ELR (cell line): ENCODE measurements around the gene DPPA5.
"Not testable (repeated sequence)": the region's sequence is repeated elsewhere in the genome, so short reads cannot be mapped to it uniquely, and the experiment has no call there.

ENCODE experiments used
- DNase-seq: peaks from one replicate; pipeline ENCODE4 v3.0.0-alpha.2; 2015; ENCODE audit warnings: low read depth

The DPPA5 gene, protein sequence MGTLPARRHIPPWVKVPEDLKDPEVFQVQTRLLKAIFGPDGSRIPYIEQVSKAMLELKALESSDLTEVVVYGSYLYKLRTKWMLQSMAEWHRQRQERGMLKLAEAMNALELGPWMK

GRCh38 chr6:73353636-73354593 is at the start of gene DPPA5:
DPPA5 (minus strand) TSS chr6:73354276; CDS start chr6:73354225, 51 bp downstream.
- DNase-seq, result no peak

DNA sequence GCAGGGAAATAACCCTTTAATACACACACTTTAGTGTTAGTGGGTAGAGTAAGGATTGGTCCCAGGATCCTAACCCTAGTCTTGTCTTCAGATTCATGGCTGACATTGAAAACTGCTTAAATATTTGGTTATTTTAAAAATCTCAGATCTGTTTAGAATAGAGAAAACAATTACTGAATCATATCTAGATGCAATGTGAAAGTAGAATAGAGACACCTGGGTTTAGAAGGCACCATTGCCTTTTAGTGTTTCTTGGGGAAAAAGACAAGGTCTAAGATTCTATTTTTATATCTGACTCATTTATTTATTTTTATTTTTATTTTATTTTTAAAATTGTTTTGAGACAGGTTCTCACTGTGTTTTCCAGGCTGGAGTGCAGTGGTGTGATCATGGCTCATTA is 46.6 kb upstream of the DPPA5 start:
- DNase-seq, result no peak

- DNase-seq, result no peak
These were observed 41.8 kb upstream of the DPPA5 start for GRCh38 chr6:73395875-73396274.

DNA sequence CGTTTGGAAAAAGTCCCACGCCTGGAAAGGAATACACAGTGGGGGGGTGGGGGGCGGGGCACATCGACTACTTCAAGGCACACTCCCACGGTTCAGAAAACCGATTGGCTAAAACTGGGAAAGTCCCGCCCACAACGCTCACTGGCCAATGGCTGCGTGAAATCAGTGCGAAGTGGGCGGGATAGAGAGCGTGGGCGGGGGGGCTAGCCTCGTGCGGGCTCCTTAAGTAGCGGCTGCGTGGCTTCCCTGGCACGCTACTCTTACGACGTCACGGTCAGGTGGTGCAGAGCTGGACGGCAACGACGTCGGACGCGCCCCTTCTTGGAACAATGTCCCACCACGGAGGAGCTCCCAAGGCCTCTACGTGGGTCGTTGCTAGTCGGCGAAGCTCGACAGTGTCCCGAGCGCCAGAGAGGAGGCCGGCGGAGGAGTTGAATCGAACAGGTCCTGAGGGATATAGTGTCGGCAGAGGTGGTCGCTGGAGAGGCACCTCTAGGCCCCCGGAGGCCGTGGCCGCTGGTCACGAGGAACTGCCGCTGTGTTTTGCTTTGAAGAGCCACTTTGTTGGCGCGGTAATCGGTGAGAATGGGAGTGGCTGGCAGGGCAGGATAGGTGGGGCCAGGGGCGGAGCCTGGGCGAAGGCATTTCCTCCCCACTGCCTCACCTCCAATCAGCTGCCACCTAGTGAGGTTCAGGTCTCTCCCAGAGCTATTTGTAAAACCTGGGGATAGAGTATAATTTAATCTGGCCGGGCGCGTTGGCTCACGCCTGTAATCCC is 40.7 kb upstream of the DPPA5 start, which contains the start of gene DDX43:
Gene DDX43, plus strand, starts transcription at position 252 of the 778 bp plus-strand sequence. Its CDS starts 78 bp downstream, at position 330.
- DNase-seq, result no peak

- DNase-seq, result peak; percentile 22
These were observed 39.2 kb upstream of the DPPA5 start for GRCh38 chr6:73393278-73393677.

- not testable (repeated sequence) for DNase-seq
These were observed 38.1 kb upstream of the DPPA5 start for GRCh38 chr6:73392188-73392587.

- no peak for DNase-seq
These were observed 37.6 kb upstream of the DPPA5 start for GRCh38 chr6:73391675-73392074.

GRCh38 chr6:73389854-73390253 is 35.8 kb upstream of the DPPA5 start:
- no peak for DNase-seq

- peak; percentile 87 for DNase-seq
These were observed 34.9 kb upstream of the DPPA5 start for GRCh38 chr6:73388800-73389512.

DNA sequence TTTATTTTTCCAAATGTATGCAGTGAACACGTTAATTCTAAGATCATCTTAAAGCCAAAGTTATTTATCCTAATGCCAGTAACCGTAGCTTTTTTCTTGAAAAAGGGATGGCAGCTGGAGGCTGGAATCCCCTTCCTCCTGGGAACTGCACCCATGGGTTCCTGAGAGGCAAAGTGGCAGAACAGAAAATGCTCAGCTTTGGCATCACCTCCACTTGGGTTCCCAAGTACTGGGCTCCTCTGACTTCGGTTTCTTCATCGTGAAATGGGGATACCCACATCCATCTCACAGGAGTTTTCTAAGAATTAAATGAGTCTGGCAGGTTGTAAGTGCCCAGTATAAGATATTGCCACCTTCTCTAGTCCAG is 34.3 kb upstream of the DPPA5 start:
- no peak for DNase-seq

DNA sequence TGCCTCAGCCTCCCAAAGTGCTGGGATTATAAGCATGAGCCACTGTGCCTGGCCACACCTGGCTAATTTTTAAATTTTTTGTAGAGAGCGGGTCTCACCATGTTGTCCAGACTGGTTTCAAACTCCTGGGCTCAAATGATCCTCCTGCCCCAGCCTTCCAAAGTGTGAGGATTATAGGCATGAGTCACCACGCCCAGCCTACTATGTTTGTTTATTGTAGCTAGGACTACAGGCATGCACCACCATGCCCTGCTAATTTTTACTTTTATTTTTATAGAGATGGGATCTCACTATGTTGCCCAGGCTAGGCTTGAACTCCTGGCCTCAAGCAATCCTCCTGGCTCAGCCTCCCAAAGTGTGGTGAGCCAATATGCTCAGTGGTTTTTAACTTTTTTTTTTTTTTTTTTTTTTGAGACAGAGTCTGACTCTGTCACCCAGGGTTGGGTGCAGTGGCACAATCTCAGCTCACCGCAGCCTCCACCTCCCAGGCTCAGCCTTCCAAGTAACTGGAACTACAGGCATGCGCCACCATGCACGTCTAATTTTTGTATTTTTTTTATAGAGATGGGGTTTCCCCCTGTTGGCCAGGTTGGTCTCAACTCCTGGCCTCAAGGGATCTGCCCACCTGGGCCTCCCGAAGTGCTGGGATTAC is 28.5 kb upstream of the DPPA5 start:
- DNase-seq, result peak; percentile 61

GRCh38 chr6:73381531-73381930 is 27.5 kb upstream of the DPPA5 start:
- not testable (repeated sequence) for DNase-seq

- no peak for DNase-seq
These were observed 23.1 kb upstream of the DPPA5 start for GRCh38 chr6:73377225-73377624.

- no peak for DNase-seq
These were observed 21.1 kb upstream of the DPPA5 start for GRCh38 chr6:73375216-73375615.

DNA sequence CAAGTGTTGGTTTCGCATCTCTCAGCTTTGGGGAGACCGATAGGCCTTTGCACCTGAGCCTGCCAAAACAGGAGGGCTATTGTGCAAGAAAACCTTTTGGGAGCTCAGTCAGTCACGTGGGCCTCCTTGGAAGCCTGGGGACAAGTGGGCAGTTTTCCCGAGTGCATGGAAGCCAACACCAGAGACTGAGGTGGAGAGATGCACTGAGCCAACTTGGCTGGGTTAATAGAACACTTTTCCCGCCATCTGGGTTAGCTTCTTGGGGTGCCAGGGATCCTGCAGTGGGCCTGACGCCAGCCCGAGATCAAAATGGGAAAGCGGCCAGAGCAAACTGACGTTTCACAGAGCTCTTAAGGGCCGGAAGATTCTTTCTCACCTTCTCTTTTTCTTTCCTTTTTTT is 18.4 kb upstream of the DPPA5 start:
- no peak for DNase-seq

- DNase-seq, result no peak
These were observed 17.9 kb upstream of the DPPA5 start for GRCh38 chr6:73371984-73372383.

- DNase-seq, result no peak
These were observed 15.5 kb upstream of the DPPA5 start, which contains the start of gene OOEP for GRCh38 chr6:73369563-73369962. OOEP (minus strand) TSS chr6:73369897; CDS start chr6:73369792, 105 bp downstream.

GRCh38 chr6:73369157-73369556 is 15.1 kb upstream of the DPPA5 start:
- DNase-seq, result no peak

DNA sequence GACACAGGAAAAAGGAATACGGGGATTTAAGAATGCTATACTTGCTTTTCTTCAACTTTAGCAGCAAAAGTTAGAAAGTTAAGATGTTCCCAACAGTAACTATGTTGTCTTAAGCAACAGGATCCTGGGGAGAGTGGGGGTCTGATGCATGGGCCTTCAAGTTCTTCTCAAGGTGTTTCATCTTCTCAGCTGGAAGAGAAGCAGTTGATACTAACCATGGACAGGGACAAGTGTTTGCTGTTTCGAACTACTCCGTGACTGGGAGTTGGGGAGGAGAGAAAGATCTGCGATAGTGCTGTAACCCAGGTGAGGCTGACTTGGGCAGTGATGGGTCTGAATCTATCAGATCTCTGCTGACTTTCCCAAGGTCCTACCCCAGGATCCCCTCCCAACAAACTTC is 14.6 kb upstream of the DPPA5 start:
- DNase-seq, result no peak

- no peak for DNase-seq
These were observed 13.8 kb upstream of the DPPA5 start for GRCh38 chr6:73367761-73368355.

- DNase-seq, result no peak
These were observed 10.5 kb upstream of the DPPA5 start for GRCh38 chr6:73364549-73364948.
